RWPE1 (cell line): Measurements from ENCODE around the gene GPBP1.

Source experiments
- CTCF ChIA-PET: fragments of 350-600 bp; sonication (Branson Sonifier 250); formaldehyde crosslinking; extraction: SDS; loops from one replicate; lab custom pipeline; 2021; lab: Yijun Ruan, JAX
- POLR2A ChIA-PET: fragments of 400-600 bp; formaldehyde crosslinking; extraction: SDS; loops from one replicate; lab custom pipeline; 2020; ENCODE audit warnings: antibody characterized with exemption; ENCODE audit not compliant: low non-redundant PET; lab: Yijun Ruan, JAX
- DNase-seq: peaks from one replicate; pipeline ENCODE4 v3.0.0; 2012; ENCODE audit warnings: low spot score
- H3K27ac ChIP-seq: fragments of 450-650 bp; 2 replicates; pipeline ENCODE4 v1.5.1; 2017
- TF ChIP-seq, protein P1 (sequence below): fragments of 450-650 bp; conservative IDR thresholded peaks from 2 replicates; pipeline ENCODE4 v1.5.1; 2017; ENCODE audit warnings: low read depth, mild to moderate bottlenecking

The GPBP1 gene

DNA sequence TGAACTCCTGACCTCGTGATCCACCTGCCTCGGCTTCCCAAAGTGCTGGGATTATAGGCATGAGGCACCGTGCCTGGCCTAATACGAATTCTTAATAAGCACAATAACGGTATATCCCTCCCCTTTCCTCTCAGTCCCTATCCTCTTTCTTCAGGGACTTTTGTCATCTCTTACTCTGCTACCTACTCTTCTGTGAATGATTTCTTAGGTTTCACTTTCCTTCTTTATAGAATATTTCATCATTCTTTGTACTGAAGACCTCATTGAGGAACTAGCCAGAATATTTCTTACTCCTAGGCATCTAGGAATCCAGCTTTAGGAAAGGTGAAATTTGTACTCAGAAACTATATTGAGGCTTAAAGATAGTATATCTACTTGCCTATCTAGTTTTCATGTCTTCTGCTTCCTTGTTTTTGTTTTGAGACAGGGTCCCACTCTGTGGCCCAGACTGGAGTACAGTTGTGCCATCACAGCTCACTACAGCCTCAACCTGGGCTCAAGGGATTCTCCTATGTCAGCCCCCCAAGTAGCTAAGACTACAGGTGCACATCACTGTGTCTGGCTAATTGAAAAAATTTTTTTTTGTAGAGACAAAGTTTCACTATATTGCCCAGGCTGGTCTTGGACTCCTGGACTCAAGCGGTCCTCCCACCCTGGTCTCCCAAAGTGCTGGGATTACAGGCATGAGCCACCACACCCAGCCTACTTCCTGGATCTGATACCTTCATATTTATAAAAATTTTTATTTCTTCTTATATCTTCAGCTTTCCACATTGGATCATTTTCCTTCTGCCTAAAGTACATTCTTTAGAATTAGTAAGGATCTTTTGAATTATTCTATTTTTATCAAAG, 69.7 kb downstream of the GPBP1 start:
- no peak for DNase-seq
- POLR2A ChIA-PET = no interaction called here
- H3K27ac ChIP-seq = no peak overlapping the region
- CTCF ChIA-PET = no interaction called here
- TF ChIP-seq, protein P1, sequence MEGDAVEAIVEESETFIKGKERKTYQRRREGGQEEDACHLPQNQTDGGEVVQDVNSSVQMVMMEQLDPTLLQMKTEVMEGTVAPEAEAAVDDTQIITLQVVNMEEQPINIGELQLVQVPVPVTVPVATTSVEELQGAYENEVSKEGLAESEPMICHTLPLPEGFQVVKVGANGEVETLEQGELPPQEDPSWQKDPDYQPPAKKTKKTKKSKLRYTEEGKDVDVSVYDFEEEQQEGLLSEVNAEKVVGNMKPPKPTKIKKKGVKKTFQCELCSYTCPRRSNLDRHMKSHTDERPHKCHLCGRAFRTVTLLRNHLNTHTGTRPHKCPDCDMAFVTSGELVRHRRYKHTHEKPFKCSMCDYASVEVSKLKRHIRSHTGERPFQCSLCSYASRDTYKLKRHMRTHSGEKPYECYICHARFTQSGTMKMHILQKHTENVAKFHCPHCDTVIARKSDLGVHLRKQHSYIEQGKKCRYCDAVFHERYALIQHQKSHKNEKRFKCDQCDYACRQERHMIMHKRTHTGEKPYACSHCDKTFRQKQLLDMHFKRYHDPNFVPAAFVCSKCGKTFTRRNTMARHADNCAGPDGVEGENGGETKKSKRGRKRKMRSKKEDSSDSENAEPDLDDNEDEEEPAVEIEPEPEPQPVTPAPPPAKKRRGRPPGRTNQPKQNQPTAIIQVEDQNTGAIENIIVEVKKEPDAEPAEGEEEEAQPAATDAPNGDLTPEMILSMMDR = no peak

DNA sequence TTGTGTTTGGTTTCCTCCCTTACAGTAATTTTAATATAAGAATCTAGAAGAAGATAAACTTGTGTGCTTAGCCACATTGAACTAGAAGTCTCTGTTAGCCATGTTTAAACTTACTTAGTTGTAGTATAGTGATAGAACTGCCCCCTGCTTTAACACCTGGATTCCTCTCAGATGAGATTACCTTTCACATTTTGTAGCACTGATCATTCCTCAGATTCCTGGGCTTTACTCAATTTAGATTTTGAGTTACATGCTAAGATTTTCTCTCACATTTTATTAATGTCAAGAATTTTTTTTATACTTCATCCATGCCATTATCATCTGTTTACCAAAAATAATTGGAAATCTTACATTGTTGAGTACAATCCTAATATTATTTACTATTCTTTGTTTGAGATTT, 70.5 kb downstream of the GPBP1 start:
- POLR2A ChIA-PET = no interaction called here
- no peak overlapping the region for H3K27ac ChIP-seq
- CTCF ChIA-PET = no interaction called here
- TF ChIP-seq, protein P1 = no peak
- DNase-seq = no peak

DNA sequence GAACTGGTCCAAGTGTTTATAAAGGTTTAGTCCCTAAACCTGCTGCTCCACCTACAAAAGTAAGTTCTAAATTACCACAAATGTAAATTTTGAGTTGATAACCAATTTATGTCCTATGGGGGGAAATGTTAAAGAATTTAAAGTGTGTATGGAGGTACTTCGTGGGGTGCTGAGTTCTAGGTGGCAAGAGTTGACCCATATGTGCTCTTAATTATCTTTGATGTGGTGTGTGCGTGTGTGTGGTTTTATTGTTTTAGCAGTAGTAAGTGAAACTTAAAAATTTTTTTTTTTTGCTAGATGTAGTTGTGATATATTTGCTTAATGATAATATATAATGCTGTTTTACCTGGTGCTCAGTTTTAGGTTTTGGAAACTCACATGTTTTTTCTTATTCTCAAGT, 72.6 kb downstream of the GPBP1 start:
- TF ChIP-seq, protein P1 = no peak
- POLR2A ChIA-PET = no interaction called here
- CTCF ChIA-PET = interaction anchor here (0.6 kb wide), 1 partner anchor 1224 kb away, joined by 3 read pairs; no protein-coding TSS in a partner anchor
- no peak for DNase-seq
- no peak overlapping the region for H3K27ac ChIP-seq

DNA sequence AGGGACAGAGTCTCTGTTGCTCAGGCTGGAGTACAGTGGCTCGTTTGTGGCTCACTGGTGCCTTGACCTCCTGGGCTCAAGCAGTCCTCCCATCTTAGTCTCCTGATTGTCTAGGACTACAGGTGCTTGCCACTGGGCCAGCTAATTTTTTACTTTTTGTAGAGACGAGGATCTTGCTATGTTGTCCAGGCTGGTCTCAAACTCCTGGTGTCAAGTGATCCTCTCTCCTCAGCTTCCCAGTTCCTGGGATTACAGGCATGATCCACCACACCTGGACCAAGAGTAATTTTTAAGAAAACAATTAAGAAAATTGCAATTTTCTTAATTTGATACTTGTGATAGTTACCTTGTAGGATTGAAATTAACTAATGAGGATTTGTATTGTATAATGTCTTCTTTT, 73.9 kb downstream of the GPBP1 start:
- no peak for DNase-seq
- 0 out of 2 replicates have a peak overlapping the region, but pooled peaks have one; percentile 1 for H3K27ac ChIP-seq
- TF ChIP-seq, protein P1 = no peak
- CTCF ChIA-PET = interaction anchor here (0.6 kb wide), 1 partner anchor 14 kb away, joined by 3 read pairs; no protein-coding TSS in a partner anchor
- POLR2A ChIA-PET = no interaction called here

DNA sequence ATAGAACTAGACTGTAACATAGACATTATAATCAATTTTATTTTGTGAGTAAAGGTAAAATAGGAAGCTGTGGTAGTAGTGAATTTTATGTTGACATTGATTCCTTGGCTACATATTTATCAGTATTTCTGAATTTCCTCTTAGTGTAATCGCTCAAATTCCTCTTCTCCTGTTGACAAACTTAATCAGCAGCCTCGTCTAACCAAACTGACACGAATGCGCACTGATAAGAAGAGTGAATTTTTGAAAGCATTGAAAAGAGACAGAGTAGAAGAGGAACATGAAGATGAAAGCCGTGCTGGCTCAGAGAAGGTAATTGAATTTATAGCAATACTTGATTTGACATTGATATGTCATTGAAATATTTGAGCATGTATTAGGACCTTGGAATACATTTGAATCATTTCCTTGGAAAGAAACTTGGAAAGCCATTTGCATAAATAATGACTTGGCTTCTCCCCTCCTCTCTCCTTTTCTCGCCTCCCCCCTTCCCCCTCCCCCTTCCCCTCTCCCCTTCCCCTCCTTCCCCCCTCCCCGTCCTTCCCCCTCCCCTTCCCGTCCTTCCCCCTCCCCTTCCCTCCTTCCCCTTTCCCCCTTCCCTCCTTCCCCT, 75.5 kb downstream of the GPBP1 start:
- no peak for DNase-seq
- ChIA-PET POLR2A (no interaction called here), CTCF (no interaction called here)
- TF ChIP-seq, protein P1 = no peak
- no peak overlapping the region for H3K27ac ChIP-seq

DNA sequence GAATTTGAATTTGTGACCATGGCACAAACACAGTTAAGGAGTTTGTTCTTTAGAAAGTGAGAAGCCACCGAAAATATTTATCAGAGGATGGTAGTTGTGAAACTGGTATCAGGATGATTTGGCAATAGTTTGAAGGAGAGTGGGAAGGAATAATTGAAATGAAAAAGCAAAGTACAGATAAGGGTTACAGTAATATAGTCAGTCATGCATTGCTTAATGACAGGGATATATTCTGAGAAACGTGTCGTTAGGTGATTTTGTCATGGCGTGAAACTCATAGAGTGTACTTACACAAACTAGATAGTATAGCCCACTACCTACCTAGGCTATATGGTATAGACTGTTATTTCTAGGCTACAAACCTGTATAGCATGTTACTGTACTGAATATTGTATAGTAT, 84.2 kb downstream of the GPBP1 start:
- TF ChIP-seq, protein P1 = no peak
- POLR2A ChIA-PET = no interaction called here
- CTCF ChIA-PET = no interaction called here

More for the DNA sequence above, 84.2 kb downstream of the GPBP1 start:
- no peak overlapping the region for H3K27ac ChIP-seq
- DNase-seq = no peak
